ENCODE measurements around the gene RABGAP1L.

RABGAP1L gene

GRCh38 chr1:174880171-174880570, 720.9 kb downstream of the RABGAP1L start:
- no peak overlapping the region for H3K27ac Mint-ChIP-seq
- peaks cover 20% of the 10 kb centered on the region for H3K4me1 Mint-ChIP-seq
- TF ChIP-seq, protein P1, sequence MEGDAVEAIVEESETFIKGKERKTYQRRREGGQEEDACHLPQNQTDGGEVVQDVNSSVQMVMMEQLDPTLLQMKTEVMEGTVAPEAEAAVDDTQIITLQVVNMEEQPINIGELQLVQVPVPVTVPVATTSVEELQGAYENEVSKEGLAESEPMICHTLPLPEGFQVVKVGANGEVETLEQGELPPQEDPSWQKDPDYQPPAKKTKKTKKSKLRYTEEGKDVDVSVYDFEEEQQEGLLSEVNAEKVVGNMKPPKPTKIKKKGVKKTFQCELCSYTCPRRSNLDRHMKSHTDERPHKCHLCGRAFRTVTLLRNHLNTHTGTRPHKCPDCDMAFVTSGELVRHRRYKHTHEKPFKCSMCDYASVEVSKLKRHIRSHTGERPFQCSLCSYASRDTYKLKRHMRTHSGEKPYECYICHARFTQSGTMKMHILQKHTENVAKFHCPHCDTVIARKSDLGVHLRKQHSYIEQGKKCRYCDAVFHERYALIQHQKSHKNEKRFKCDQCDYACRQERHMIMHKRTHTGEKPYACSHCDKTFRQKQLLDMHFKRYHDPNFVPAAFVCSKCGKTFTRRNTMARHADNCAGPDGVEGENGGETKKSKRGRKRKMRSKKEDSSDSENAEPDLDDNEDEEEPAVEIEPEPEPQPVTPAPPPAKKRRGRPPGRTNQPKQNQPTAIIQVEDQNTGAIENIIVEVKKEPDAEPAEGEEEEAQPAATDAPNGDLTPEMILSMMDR (IDR thresholded peaks at IDR 0.05; ENCODE audit: unreplicated experiment in 3 of 3), result no peak
- no peaks in the 10 kb centered on the region for H3K36me3 Mint-ChIP-seq (ENCODE audit: low read depth)
- H3K27me3 Mint-ChIP-seq (ENCODE audit: low read depth), result peaks cover 3% of the 10 kb centered on the region
- no peak overlapping the region for H3K4me3 Mint-ChIP-seq
- H3K9me3 Mint-ChIP-seq, result no peaks in the 10 kb centered on the region

DNA sequence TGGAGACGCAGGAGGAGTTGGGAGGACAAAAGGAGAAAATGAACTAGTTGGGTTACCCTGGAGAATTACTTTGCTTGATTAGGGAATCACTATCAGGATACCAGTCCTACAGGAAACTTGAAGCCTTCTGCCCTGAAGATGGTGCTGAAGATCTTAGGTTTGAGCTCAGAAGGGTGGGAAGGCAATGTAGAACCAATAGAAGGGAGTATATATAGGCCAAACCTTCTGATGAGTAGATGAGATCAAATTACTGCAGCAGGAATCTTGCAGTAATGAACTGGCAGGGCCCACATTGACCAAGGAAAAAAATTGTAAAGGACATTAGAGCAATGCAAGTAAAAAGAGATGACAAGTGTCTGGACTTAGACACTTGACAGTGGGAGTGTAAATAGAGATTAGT, 724.1 kb downstream of the RABGAP1L start:
- H3K4me3 Mint-ChIP-seq, result no peak overlapping the region
- TF ChIP-seq, protein P1 (IDR thresholded peaks at IDR 0.05; ENCODE audit: unreplicated experiment in 3 of 3), result no peak

DNA sequence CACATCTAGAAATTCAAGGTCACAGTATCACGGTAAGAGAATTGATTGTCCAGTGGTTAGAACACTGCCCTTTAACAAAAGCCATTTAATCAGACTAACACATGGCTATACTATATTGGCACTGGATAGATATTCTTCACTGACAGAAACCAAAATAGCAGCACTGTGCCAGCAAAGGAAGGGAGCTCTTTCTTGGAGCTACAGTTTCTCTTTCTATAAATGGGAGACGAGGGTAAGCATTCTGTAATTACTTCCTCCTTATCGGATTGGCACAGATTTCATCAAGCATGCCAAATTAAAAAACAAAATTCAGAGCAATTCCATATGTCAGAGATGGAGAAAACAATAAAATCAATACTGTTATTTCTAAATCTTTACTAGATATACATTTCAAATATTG, 724.7 kb downstream of the RABGAP1L start:
- Mint-ChIP-seq H3K4me3 (no peak overlapping the region), H3K9me3 (no peaks in the 10 kb centered on the region), H3K36me3 (ENCODE audit: low read depth) (no peaks in the 10 kb centered on the region), H3K4me1 (peaks cover 13% of the 10 kb centered on the region), H3K27me3 (ENCODE audit: low read depth) (no peaks in the 10 kb centered on the region), H3K27ac (no peak overlapping the region)
- TF ChIP-seq, protein P1 (IDR thresholded peaks at IDR 0.05; ENCODE audit: unreplicated experiment in 3 of 3), result no peak

More for the DNA sequence above, 724.1 kb downstream of the RABGAP1L start:
- no peaks in the 10 kb centered on the region for H3K36me3 Mint-ChIP-seq (ENCODE audit: low read depth)
- no peaks in the 10 kb centered on the region for H3K27me3 Mint-ChIP-seq (ENCODE audit: low read depth)
- H3K9me3 Mint-ChIP-seq, result no peaks in the 10 kb centered on the region
- no peak overlapping the region for H3K27ac Mint-ChIP-seq
- H3K4me1 Mint-ChIP-seq, result peaks cover 13% of the 10 kb centered on the region

DNA sequence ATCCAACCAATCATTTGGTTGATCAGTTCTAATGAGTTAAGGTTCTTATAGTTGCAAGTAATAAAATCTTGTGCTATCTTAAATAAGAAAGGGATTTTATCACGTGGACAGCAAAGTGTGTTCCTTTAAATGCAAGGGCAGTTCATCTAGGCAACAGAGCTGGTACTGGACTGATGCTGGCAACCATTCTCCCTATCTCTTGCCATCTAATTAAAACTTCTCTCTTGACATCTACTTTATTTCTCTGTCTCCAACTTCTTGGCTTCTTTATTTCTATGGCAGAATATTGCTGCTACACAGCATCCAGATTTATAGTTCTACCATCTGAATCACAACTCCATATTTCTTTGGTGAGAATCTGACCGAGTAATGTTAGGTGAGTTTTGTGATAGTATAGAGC, 725.2 kb downstream of the RABGAP1L start:
- TF ChIP-seq, protein P1 (IDR thresholded peaks at IDR 0.05; ENCODE audit: unreplicated experiment in 3 of 3), result no peak
- Mint-ChIP-seq H3K36me3 (ENCODE audit: low read depth) (no peaks in the 10 kb centered on the region), H3K4me3 (no peak overlapping the region), H3K27ac (no peak overlapping the region), H3K27me3 (ENCODE audit: low read depth) (no peaks in the 10 kb centered on the region), H3K4me1 (peaks cover 13% of the 10 kb centered on the region), H3K9me3 (no peaks in the 10 kb centered on the region)

DNA sequence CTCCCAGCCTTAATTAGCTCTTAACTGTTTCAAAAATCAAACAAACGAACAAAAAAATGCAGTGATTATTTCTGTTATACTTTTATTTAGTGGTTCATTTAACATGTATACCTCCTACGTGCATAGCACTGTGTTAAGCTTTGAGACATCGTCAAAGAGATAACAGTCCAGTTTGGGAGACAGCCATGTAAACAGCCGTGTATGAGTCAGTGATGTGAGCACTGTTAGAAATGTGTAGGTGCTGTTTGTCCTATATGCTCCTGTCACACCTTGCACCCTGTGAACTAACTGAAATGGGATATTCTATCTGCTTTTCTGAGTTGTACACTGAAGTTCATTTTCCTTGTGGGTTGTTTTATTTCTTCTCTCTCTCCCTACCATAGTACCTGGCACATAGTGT, 730.7 kb downstream of the RABGAP1L start:
- TF ChIP-seq, protein P1 (IDR thresholded peaks at IDR 0.05; ENCODE audit: unreplicated experiment in 3 of 3), result no peak
- H3K27me3 Mint-ChIP-seq (ENCODE audit: low read depth), result no peaks in the 10 kb centered on the region

DNA sequence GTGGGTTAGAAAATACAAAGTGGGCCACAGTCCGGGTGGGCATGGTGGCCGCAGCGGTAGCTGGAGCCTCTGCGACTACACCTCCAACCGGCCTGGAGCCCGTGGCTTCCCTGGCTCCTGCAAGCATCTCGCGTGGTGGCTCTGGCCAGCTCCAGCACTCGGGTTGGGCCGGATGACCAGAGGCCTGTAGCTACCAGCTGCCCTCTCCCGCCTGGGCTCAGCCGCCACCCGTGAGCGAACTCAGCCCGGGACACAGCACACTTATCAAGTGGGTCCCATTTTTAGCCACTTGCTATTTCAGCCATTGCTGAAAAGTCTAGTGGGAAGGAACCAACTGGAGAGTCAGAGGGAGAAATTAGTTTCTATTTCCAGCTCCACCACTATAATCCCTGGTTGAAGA, 732.7 kb downstream of the RABGAP1L start:
- H3K36me3 Mint-ChIP-seq (ENCODE audit: low read depth), result peaks cover 6% of the 10 kb centered on the region
- no peak overlapping the region for H3K27ac Mint-ChIP-seq
- no peak overlapping the region for H3K4me3 Mint-ChIP-seq
- H3K9me3 Mint-ChIP-seq, result no peaks in the 10 kb centered on the region
- no peaks in the 10 kb centered on the region for H3K4me1 Mint-ChIP-seq
- TF ChIP-seq, protein P1 (IDR thresholded peaks at IDR 0.05; ENCODE audit: unreplicated experiment in 3 of 3), result no peak
- H3K27me3 Mint-ChIP-seq (ENCODE audit: low read depth), result no peaks in the 10 kb centered on the region

More for the DNA sequence above, 730.7 kb downstream of the RABGAP1L start:
- H3K27ac Mint-ChIP-seq, result no peak overlapping the region
- H3K4me3 Mint-ChIP-seq, result no peak overlapping the region
- no peaks in the 10 kb centered on the region for H3K9me3 Mint-ChIP-seq
- H3K4me1 Mint-ChIP-seq, result no peaks in the 10 kb centered on the region
- H3K36me3 Mint-ChIP-seq (ENCODE audit: low read depth), result peaks cover 6% of the 10 kb centered on the region
